Mesodermal cell (in vitro differentiated cells): Measurements from ENCODE around the gene NECAB2.

ENCODE experiments used
- H3K27ac ChIP-seq: 2 replicates; pipeline ENCODE4 v1.7.0; 2013; ENCODE audit warnings: mild to moderate bottlenecking, low read depth, low read length, moderate library complexity; ENCODE audit not compliant: severe bottlenecking
- H3K36me3 ChIP-seq: 2 replicates; pipeline ENCODE4 v1.7.1; 2013; ENCODE audit warnings: mild to moderate bottlenecking, low read length, moderate library complexity; ENCODE audit not compliant: control insufficient read depth, insufficient read depth
- H3K4me1 ChIP-seq: one replicate; pipeline ENCODE4 v1.7.1; 2013; ENCODE audit warnings: mild to moderate bottlenecking, low read length; ENCODE audit not compliant: insufficient read depth, control insufficient read depth, poor library complexity, severe bottlenecking
- H3K4me3 ChIP-seq: 2 replicates; pipeline ENCODE4 v1.7.0; 2013; ENCODE audit warnings: low read length, control low read depth, mild to moderate bottlenecking; ENCODE audit not compliant: insufficient read depth, poor library complexity, severe bottlenecking; ENCODE audit errors: extremely low read depth
- H3K9me3 ChIP-seq: 2 replicates; pipeline ENCODE4 v1.7.1; 2013; ENCODE audit warnings: mild to moderate bottlenecking, low read length, moderate library complexity; ENCODE audit not compliant: control insufficient read depth
- WGBS, 2 experiments: methylation state at CpG; one replicate each; pipeline ENCODE4 v1.1.5; 2013; ENCODE audit warnings: missing lambda C conversion rate in 2 of 2; ENCODE audit not compliant: insufficient coverage in 2 of 2; 5-methylcytosine and 5-hydroxymethylcytosine counted together

NECAB2 gene

DNA sequence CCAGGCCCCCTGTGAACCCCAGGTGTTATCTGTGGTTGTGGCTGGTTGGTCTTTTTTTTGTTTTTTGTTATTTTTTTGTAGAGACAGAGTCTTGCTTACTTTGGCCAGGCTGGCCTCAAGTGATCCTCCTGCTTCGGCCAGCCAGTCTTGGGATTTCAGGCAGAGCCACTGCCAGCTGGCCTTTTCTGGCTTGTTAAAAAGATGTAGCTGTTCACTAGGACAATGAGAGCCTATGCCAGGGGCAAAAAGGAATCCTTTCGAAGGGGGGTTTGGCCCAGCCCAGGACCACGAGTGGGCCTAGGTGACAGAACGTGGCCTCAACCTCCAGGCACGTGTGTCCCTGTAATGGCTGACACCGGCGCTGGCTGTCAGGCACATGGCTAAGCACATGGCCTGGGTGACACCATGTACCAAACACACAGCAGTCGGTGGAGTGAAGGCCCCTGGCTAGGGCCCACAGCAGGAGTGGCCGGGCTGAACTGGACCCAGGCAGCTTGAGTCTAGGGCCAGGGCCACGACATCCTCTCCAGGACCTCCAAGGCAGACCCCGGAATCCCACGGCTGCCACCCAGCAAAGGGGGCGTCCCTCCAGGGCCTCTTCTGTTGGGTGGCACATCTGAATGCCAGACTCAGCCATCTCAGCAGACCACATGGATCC is 81.5 kb downstream of the NECAB2 start:
- no peak overlapping the region for H3K4me3 ChIP-seq
- H3K4me1 ChIP-seq, result peaks cover 8% of the 10 kb centered on the region
- peaks cover 35% of the 10 kb centered on the region for H3K36me3 ChIP-seq
- 91 to 93% methylated on average over 11 to 13 of the region's 13 CpGs for WGBS, 2 experiments
- H3K9me3 ChIP-seq, result no peaks in the 10 kb centered on the region
- H3K27ac ChIP-seq, result no peak overlapping the region

DNA sequence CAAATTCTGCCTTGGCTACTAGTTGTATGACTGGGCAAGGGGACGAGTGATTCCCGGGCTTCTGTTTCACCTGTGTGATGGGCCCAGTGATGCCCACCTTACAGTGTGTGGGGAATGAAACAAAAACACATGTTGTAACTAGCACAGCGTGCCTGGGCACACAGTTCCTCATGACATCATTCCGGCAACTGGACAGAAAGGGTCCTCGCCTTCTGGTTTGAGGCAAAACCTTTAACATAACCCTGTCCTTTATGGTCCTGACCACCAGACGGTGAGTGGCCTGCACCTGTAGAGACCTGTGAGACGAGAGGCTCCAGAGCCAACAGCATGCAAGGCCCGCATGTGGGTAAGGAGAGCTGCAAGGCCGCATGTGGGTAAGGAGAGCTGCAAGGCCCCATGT is 82.3 kb downstream of the NECAB2 start:
- no peak overlapping the region for H3K4me3 ChIP-seq
- H3K27ac ChIP-seq, result no peak overlapping the region
- H3K4me1 ChIP-seq, result peaks cover 3% of the 10 kb centered on the region
- H3K36me3 ChIP-seq, result peaks cover 43% of the 10 kb centered on the region
- H3K9me3 ChIP-seq, result no peaks in the 10 kb centered on the region
- 85 to 88% methylated on average over 9 of the region's 9 CpGs for WGBS, 2 experiments

- 92 to 94% methylated on average over 26 of the region's 27 CpGs for WGBS, 2 experiments
- peaks cover 60% of the 10 kb centered on the region for H3K36me3 ChIP-seq
Measured at GRCh38 chr16:84052071-84052622, 84.1 kb downstream of the NECAB2 start.

More at GRCh38 chr16:84052071-84052622, 84.1 kb downstream of the NECAB2 start:
- Histone ChIP-seq H3K4me1 (no peaks in the 10 kb centered on the region), H3K27ac (no peak overlapping the region), H3K4me3 (no peak overlapping the region), H3K9me3 (no peaks in the 10 kb centered on the region)
